Measurements from ENCODE around the gene RPL7L1. TPM values are rescaled to one million over a fixed set of nuclear protein-coding genes. Genes with fewer than 3 reads are reported as not detected.

The RPL7L1 gene
- total and polyA plus RNA-seq, 2 of the 13 experiments (the other 11 are each of a cell fraction or from before 2014, with no cell fraction given) = 51.6 to 179 TPM

DNA sequence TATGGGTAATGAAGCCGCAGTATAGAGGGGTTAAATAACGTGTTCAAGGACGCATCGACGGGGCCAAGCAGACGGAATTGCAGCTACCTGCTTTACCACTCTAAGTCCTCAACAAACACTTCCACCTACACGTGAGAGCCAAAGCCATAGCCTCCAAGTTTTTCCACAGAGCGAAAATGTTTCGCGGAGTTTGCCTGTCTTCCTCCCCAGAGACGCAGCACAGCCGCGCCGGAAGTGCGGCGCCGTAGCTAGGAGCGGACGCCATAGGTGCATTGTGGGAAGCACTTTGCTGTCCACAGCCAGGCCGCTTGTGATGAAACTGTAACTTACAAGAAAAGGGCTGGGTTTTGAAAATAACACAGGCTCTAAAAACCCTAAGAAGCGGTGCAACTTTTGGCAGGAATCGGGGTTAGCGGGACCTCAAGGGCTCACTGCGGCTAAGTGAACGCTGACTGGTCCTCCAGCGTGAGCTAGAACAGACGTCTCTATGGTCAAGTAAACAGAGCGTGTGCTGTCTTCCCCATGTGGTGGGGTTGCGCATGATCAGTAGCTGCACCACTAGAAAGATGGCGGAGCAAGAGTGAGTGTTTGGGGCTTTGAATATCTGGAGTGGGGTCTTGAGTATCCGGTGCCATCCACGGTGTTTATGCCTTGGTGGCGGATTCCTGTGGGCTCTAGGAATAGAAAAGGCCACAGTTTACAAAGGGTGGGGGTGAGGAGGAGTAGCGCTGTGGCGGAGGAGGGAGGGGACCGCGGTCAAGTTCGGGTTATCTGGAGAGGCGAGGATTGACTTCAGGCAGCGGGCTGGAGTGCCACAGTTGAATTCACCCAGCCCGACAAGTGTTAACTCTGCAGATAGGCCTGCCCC is at the start of gene RPL7L1 (continued):
- TF ChIP-seq MIXL1 (CRISPR knock-in tag; IDR thresholded peaks at IDR 0.05) = no peak
- 0 out of 2 replicates have a peak, but pooled peaks have one; percentile 66 for TF ChIP-seq ZNF260 (CRISPR knock-in tag; IDR thresholded peaks at IDR 0.05; ENCODE audit: borderline replicate concordance, low read depth)
- peak; percentile 44 for TF ChIP-seq HOXD1 (CRISPR knock-in tag; IDR thresholded peaks at IDR 0.05)
- no peak for TF ChIP-seq NCOR1 (IDR thresholded peaks at IDR 0.05; ENCODE audit: borderline replicate concordance, low read length)
- TF ChIP-seq ZNF672 (CRISPR knock-in tag; IDR thresholded peaks at IDR 0.05) = no peak
- TF ChIP-seq FOSL1 (CRISPR knock-in tag; IDR thresholded peaks at IDR 0.05; ENCODE audit: borderline replicate concordance) = peak; percentile 12; the same call in 1 of the 2 replicates
- no peak for TF ChIP-seq SKI (IDR thresholded peaks at IDR 0.05; ENCODE audit: partially characterized antibody)
- no peak for TF ChIP-seq THYN1 (CRISPR knock-in tag; IDR thresholded peaks at IDR 0.05; ENCODE audit: borderline replicate concordance, low read depth)
- TF ChIP-seq, protein P1, sequence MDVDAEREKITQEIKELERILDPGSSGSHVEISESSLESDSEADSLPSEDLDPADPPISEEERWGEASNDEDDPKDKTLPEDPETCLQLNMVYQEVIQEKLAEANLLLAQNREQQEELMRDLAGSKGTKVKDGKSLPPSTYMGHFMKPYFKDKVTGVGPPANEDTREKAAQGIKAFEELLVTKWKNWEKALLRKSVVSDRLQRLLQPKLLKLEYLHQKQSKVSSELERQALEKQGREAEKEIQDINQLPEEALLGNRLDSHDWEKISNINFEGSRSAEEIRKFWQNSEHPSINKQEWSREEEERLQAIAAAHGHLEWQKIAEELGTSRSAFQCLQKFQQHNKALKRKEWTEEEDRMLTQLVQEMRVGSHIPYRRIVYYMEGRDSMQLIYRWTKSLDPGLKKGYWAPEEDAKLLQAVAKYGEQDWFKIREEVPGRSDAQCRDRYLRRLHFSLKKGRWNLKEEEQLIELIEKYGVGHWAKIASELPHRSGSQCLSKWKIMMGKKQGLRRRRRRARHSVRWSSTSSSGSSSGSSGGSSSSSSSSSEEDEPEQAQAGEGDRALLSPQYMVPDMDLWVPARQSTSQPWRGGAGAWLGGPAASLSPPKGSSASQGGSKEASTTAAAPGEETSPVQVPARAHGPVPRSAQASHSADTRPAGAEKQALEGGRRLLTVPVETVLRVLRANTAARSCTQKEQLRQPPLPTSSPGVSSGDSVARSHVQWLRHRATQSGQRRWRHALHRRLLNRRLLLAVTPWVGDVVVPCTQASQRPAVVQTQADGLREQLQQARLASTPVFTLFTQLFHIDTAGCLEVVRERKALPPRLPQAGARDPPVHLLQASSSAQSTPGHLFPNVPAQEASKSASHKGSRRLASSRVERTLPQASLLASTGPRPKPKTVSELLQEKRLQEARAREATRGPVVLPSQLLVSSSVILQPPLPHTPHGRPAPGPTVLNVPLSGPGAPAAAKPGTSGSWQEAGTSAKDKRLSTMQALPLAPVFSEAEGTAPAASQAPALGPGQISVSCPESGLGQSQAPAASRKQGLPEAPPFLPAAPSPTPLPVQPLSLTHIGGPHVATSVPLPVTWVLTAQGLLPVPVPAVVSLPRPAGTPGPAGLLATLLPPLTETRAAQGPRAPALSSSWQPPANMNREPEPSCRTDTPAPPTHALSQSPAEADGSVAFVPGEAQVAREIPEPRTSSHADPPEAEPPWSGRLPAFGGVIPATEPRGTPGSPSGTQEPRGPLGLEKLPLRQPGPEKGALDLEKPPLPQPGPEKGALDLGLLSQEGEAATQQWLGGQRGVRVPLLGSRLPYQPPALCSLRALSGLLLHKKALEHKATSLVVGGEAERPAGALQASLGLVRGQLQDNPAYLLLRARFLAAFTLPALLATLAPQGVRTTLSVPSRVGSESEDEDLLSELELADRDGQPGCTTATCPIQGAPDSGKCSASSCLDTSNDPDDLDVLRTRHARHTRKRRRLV (CRISPR knock-in tag; IDR thresholded peaks at IDR 0.05) = peak; percentile 83
- no peak for TF ChIP-seq ZNF496 (CRISPR knock-in tag; IDR thresholded peaks at IDR 0.05; ENCODE audit: insufficient replicate concordance)
- no peak for TF ChIP-seq ZNF709 (CRISPR knock-in tag; IDR thresholded peaks at IDR 0.05)
- peak; percentile 59; the same call in 1 of the 2 replicates for TF ChIP-seq ARID2 (CRISPR knock-in tag; IDR thresholded peaks at IDR 0.05; ENCODE audit: borderline replicate concordance)
- TF ChIP-seq ESRRA (CRISPR knock-in tag; IDR thresholded peaks at IDR 0.05; ENCODE audit: low read depth) = peak; percentile 48; the same call in 1 of the 2 replicates
- TF ChIP-seq ZSCAN31 (CRISPR knock-in tag; IDR thresholded peaks at IDR 0.05; ENCODE audit: low read depth) = peak; percentile 91
- TF ChIP-seq TCF12 (IDR thresholded peaks at IDR 0.05) = no peak
- peak; percentile 78; the same call in 1 of the 2 replicates for TF ChIP-seq TCF12 (CRISPR knock-in tag; IDR thresholded peaks at IDR 0.05)
- no peak for TF ChIP-seq GPN1 (CRISPR knock-in tag; IDR thresholded peaks at IDR 0.05; ENCODE audit: borderline replicate concordance)
- TF ChIP-seq, protein P2, sequence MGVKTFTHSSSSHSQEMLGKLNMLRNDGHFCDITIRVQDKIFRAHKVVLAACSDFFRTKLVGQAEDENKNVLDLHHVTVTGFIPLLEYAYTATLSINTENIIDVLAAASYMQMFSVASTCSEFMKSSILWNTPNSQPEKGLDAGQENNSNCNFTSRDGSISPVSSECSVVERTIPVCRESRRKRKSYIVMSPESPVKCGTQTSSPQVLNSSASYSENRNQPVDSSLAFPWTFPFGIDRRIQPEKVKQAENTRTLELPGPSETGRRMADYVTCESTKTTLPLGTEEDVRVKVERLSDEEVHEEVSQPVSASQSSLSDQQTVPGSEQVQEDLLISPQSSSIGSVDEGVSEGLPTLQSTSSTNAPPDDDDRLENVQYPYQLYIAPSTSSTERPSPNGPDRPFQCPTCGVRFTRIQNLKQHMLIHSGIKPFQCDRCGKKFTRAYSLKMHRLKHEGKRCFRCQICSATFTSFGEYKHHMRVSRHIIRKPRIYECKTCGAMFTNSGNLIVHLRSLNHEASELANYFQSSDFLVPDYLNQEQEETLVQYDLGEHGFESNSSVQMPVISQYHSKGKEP (CRISPR knock-in tag; IDR thresholded peaks at IDR 0.05) = no peak
- peak; percentile 87 for TF ChIP-seq ZNF777 (CRISPR knock-in tag; IDR thresholded peaks at IDR 0.05)
- peak; percentile 21; the same call in 1 of the 2 replicates for TF ChIP-seq ZNF292 (CRISPR knock-in tag; IDR thresholded peaks at IDR 0.05; ENCODE audit: borderline replicate concordance, low read depth)
- TF ChIP-seq TARDBP (CRISPR knock-in tag; IDR thresholded peaks at IDR 0.05) = peak; percentile 84
- TF ChIP-seq MBNL3 (CRISPR knock-in tag; conservative IDR thresholded peaks at IDR 0.05) = no peak
- TF ChIP-seq ZNF430 (CRISPR knock-in tag; IDR thresholded peaks at IDR 0.05) = no peak
- TF ChIP-seq ZNF660 (CRISPR knock-in tag; IDR thresholded peaks at IDR 0.05; ENCODE audit: borderline replicate concordance, low read depth) = no peak
